HG02970 (cell line): ENCODE results near the gene FAM89A.
A peak's percentile ranks its signal among the peaks of the same experiment; 100 is the strongest.

ENCODE experiments used
- ATAC-seq: cut with Tn5 transposase; IDR thresholded peaks from one replicate; pipeline ENCODE4 v1.9.1; 2021; ENCODE audit warnings: mild to moderate bottlenecking, moderate library complexity, moderate number of reproducible peaks; ENCODE audit not compliant: unreplicated experiment, low FRiP score

Gene FAM89A

DNA sequence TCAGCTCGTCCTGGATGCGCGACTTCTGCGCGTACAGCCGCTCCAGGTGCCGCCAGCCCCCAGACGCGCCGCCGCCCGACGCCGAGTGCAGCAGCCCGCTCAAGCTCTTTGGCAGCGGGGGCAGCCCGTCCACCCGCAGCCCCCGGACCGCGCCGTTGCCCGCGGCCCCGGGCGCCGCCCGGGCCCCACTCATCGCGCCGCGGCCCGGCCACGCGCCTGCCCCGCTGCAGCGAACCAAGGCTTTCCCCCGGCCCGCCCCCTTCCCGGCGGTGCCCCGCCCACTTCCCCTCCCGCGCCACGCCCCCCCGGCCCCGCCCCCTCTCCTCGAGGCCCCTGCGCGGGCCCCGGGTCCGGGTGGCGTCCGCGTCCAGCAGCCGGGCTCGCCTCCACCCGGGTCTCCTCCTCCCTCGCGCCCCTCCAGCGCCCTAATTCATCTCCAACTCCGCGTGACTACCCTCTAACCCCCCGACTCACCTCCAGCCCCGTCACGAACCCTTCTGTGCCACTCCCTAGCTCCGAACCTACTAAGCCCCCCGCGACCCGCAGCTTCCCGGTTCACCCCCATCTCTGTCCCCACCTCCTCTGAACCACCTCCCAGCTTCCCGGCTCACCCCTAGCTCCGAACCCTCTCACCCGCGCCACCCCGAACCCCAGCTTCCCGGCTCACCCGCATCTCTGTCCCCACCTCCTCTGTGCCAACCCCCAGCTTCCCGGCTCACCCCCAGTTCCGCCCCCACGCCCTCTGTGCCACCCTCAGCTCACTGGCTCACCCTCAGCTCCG, at the start of gene FAM89A:
Gene FAM89A, minus strand, starts transcription at position 236 of the 781 bp plus-strand sequence. Its CDS starts 43 bp downstream, at position 193.
- ATAC-seq, result peak; percentile 44

DNA sequence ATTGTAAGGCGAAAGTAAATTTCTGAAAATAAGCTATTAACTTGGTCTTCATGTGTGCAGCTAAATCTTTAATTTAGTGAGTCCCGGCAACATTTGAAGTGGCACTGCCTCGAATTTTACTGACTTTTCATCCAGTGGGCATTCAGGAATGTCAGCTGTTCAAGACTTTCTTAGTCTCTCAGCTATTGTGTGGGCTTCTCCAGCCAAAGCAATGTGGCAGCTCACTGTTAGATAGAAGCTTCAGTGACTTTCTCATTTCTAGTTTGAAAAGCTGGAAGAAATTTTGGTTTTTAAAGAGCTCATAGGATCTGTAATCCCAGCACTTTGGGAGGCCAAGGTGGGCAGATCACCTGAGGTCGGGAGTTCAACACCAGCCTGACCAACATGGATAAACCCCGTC, 44.3 kb upstream of the FAM89A start:
- ATAC-seq, result no peak

DNA sequence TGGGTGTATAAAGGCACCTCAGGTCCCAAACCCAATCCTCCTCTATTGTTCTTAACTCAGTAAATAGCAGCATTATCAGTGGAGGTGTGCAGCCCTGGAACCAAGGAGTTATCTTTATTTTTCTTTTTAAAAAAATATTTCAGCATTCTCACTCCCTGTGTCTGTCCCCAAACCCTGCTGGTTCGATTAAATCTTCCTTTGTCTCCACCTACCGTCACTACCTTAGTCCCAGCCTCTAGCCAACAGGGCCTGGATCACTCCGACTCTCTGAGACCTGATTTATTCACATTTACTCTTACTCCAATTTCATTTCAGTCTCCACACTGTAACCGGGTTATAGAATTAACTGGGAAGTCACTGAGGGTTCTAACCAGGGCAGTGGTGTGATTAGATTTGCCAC, 39.1 kb upstream of the FAM89A start:
- ATAC-seq, result no peak

DNA sequence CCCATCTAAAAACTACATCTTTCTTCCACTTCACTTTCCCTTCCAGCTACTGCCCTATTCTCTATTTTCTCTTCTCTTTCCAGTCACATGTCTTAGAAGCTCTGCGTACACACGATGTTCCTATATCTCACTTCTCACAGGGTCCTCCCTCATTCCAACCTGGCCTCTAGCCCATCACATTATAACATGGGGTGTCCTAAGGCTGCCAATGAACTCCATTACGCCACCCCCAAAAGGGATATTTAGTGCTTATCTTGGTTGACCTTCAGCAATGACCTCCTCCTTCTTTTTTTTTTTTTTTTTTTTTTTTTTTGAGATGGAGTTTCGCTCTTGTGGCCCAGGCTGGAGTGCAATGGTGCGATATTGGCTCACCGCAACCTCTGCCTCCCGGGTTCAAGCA, 38.2 kb upstream of the FAM89A start:
- no peak for ATAC-seq

DNA sequence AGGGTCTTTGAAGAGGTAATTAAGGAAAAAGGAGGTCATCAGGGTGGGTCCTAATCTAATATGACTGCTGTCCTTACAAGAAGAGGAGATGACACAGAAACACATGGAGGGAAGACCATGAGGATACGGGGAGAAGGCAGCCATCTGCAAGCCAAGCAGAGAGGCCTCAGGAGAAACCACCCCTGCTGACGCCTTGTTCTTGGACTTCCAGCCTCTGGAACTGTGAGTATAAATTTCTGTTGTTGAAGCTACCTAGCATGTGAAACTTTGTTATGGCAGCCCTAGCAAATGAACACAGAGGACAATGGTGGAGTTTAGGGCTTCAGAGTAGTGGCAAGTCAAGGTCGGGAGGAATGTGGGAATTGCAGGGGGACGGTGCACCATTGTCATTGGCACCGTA, 36.7 kb upstream of the FAM89A start:
- ATAC-seq, result no peak

DNA sequence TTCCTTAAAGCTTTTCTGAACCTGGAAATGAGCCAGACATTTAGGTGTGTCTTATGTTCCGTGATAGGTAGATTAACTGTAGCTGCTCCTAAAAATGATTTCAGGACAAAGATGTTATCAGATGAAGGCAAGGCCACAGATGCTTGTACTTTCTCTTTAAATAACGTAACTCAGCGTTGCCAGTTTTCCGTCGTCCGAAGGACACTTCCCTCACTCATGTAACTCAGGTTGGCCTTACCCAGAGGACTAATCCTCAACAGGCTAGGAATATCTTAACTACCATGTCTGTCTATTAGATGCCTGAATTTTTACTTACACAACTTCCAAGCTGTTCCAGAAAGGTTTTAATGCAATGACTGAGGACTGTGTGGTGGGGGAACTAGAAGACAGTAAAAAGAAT, 35.4 kb upstream of the FAM89A start:
- no peak for ATAC-seq

DNA sequence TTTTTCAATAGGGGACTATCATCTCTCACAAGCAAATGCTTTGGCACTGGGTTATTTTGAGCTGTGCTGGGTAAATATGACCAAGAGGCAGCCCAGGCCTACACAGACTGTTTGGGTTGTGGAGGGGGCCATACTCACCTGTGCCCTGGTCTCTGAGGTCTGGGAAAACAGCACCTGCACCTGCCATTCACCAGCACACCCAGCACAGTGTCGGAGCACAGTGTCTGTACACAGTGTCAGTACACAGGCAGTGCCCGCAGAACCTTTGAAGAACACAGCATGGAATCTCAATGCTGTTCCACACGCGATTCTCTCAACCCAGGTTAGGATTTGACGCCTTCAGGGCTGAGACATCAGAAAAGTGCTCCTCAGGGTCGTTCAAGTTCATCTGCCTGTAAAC, 35.0 kb upstream of the FAM89A start:
- no peak for ATAC-seq

DNA sequence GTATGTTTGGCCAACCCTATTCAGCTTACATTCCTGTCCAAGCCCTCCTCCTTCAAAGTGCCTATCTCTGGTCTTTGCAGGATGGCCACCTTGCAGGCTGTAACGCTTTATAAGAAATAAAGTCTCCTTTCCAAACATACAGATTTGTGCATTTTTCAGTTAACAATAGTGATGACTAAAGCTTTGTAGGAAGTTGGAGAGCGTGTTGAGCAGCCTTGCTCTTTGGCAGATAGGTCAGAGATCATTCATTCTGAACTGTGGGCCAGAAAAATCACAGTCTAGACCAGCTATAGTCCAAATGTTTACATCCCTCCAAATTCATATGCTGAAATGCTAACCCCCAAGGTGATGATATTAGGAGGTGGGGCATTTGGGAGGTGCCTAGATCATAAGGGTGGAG, 34.0 kb upstream of the FAM89A start:
- ATAC-seq, result no peak

DNA sequence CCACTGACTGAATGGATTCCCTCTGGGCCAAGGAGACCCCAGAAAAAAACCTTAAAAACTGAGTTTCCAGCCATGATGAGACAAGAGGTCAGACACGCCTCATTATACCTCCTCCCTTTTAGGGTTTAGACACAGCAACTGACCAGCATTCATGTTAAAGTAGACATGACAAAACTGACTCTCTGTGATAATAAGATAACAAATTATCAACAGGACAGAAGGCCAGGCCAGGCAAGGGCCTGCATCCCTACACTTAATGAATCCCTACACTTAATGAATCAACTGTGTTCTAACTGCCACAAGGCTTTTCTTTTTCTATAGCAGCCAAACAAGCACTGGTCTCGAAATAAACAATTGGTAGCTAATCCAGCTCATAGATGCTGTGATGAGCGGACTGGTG, 33.3 kb upstream of the FAM89A start:
- ATAC-seq, result no peak

DNA sequence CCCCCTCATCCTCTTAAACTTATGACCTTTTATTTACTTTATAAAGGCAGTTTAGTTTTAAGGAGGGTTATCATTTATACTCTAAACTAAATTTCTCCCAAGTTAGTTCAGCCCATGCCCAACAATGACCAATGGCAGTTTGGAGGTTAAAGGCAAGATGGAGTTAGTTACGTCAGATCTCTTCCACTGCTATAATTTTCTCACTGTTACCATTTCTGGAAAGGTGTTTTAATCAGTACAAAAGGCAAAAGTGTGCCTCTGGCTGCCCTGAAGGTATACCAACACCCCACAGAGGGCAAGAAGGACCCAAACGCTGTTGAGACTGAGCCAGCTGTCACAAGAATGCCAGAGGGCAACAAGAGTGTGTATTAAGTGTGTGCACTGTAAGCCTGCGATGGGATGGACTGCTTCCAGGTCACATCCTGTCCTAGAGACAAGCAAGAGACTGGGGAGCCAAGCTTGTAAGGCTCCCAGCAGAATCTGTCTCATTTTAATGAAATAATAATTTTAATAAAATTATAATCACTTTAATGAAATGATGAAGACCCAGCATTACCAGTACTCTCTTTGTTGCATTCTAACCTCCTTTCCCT, 32.5 kb upstream of the FAM89A start:
- ATAC-seq, result no peak

DNA sequence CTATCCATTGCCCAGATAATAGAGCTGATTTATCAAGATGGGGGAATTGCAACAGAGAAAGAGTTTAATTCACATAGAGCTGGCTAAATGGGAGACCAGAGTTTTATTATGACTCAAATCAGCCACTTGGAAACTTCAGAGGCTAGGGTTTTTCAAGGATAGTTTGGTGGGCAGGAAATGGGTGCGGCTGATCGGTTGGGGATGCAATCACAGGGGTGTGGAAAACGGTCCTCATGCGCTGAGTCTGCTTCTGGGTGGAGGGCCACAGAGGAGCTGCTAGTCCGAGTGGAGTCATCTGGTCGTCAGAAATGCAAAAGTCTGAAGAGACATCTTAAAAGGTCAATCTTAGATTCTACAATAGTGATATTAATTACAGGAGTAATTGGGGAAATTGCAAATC, 32.0 kb upstream of the FAM89A start:
- ATAC-seq, result no peak

DNA sequence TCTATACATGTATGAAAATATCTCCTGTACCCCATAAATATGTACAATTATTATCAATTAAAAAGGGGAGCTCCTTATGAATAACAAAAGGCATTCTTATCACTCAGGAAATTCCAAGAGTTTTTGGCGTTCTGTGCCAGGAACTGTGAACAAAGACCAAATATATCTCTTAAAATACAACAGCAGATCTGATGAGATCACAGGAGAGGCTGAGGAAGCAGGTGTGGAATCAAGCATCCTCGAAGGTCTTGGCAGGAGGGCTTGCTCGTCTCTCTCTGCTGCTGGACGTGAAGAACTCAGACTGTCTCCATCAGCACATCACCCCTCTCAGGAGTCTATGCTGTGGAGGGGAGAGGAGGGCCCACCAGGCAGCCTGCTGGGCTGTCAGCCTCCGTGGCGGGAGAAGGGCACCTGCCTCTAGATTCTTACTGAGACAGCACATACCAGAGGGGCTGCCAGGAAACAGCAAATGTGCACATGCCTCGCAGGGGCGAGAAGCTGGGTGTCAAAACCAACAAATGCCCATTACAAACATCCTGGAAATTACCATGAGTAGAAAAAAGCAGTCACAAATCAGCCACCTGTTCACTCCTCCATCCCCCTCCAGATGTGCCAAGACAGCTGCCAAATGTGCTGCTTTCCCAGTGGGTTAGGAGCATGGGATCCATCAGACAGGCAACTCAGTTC, 30.8 kb upstream of the FAM89A start:
- ATAC-seq, result no peak

DNA sequence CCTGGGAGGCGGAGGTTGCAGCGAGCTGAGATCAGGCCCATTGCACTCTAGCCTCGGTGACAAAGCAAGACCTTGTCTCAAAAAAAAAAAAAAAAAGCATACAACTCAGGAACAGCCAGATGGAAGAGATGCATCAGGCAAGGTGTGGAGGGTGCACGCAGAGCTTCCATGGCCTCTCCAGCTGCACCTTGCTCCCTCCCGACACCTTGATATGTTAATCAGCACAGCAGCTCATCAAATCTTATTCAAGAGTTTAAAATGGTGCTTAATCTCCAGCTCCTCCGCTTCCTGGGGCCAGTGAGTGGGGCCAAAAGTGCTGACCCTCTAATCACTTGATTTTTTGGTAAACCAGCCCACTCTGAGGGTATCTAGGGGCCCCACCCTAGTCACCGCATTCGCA, 29.3 kb upstream of the FAM89A start:
- ATAC-seq, result no peak

DNA sequence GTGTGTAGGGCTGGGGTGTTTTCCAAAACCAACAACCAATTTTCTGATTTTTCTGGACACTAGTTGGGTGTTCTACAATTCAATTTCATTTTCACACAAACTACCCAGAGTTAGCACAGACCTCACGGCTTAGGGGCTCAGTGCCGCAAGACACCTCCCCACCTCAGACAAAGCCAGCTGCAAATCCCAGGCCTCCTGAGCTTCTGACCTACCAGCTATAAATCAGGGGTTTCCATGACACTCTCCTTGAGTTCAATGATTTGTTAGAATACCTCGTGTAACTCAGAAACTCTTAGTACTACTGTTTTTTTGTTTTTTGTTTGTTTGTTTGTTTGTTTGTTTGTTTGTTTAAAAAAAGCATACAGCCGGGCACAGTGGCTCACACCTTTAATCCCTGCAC, 28.7 kb upstream of the FAM89A start:
- no peak for ATAC-seq

DNA sequence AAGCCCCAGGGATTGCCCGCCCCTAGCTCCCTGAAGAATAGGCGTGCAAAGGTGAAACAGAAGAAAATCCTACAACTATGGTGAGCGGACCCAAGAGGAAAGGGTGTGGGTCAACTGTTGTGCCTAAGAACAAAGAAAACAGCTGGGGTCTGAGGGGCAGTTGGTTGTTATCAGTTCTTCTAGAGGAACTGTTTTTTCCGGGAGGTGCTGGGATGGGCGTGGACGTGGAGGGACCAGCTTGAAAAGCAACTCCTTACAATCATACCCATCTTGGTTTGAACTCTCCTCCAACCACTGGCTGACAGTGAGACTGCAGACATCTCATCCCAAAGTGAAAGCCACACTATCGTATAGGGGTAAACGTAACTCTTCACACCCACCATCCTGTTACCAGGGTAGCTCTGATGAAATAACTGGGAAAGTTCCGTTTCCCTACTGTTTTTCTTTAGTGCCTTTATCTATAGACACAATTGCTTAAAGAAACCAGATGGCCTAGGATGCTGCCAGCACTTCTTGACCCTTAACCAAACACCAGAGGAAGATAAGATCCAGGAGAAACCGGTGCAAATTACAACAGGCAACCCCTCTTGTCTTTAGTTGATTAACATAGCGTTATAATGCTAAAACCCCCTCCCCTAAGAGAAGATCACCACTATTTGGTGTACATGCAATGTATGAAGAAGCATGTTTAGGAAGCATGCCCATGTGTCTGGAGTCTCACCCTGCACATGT, 25.6 kb upstream of the FAM89A start:
- no peak for ATAC-seq

DNA sequence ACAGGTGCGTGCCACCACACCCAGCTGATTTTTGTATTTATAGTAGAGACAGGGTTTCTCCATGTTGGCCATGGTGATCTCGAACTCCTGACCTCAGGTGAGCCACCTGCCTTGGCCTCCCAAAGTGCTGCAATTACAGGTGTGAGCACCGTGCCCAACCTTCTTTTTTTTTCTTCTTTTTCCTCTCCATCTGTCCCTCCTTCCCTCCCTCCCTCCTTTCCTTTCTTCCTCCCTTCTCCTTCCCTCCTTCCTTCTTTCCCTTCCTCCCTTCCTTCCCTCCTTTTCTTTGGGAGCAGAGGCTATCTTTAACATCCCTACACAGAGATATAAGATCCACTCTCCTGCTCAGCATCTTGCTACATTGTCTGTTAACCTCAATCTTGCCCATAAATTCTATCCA, 24.4 kb upstream of the FAM89A start:
- no peak for ATAC-seq

DNA sequence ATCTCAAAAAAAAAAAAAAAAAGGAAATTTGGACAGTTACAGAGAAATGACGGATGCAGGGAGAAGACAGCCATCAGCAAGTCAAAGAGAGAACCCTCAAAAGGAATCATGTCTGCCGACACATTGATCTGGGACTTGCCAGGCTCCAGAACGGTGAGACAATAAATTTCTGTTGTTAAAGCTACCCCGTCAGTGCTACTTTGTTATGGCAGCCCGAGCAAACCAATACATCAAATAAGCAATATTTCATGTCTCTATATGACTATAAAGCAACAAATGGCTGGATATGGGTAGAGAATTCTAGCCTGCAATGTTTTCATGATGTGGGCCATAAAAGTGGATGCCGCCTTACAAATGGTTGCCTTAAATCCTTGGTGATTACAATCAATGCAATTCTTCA, 23.3 kb upstream of the FAM89A start:
- no peak for ATAC-seq

DNA sequence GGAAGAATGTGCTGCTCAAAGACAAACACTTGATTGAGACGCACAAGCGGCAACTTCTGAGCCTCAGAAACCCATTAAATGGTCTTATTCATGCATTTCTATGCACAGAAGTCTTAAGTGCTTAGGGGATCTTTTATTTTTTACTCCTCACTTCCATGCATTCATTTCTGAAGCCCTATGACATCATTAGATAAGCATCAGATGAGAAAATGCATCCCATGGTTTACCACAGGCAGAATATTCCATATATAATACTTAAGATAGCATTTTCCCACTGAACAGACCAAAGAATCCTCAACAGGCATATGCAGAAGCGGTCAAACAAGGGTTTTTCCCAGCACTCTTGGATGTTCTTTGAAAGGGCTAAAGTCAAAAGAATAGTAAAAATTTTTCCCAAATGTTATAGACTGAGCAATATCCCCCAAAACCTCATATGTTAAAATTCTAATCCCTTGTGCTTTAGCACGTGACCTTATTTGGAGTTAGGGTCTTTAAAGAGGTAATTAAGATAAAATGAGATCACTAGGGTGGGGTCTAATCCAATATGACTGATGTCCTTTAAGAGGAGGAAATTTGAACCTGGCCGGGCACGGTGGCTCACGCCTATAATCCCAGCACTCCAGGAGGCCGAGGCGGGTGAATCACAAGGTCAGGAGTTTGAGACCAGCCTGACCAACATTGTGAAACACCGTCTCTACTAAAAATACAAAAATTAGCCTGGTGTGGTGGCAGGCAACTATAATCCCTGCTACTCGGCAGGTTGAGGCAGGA, 22.6 kb upstream of the FAM89A start:
- ATAC-seq, result no peak

DNA sequence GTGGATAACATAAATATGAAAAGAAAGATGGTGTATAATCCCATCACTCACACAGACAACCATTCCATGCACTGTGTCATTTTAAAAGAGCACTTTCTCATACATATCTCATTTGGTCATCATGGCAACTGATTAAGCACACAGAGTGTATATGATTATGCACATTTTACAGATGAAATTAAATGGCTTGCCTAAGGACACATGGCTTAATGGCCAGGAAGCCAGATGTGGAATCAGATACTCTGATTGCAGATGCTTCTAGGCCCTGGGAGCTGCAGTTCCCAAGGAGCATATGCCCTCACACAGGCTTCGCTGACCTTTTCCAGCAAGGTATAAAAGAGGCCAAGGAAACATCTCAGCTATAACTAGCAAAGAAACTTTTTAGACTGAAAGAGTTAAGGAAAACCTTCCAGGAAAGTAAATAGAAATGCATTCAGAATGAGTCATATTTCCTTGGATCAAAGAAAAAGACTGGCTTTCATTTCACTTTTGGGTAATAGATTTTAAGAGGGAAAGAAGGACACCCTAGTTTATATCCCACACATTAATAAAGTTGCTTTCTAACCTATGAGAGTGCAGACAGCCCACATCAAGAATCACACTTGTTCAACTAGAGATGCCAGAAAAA, 19.6 kb upstream of the FAM89A start:
- ATAC-seq, result no peak
